HG03159 (cell line): ENCODE data around the gene NCAPG.

Experiments used
- ATAC-seq: cut with Tn5 transposase; IDR thresholded peaks from one replicate; pipeline ENCODE4 v1.9.1; 2021; ENCODE audit warnings: mild to moderate bottlenecking, moderate library complexity; ENCODE audit not compliant: unreplicated experiment

The NCAPG gene

DNA sequence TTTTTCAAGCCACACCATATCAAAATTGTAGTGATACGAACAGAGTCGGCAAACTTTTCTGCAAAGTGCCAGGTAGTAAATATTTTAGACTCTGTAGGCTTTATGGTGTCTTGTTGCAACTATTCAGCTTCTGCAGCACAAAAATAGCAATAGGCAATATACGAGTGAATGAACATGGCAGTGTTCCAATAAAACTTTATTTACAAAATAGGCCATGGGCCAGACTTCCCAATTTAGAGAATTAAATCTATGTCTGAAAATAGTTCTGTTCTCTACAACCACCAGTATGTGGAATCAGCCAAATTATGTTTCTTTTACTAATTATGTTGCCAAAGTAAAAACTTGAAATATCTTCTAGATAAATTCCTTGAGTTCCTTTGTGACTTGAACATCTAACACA lies 56.5 kb downstream of the NCAPG start:
- ATAC-seq: no peak

DNA sequence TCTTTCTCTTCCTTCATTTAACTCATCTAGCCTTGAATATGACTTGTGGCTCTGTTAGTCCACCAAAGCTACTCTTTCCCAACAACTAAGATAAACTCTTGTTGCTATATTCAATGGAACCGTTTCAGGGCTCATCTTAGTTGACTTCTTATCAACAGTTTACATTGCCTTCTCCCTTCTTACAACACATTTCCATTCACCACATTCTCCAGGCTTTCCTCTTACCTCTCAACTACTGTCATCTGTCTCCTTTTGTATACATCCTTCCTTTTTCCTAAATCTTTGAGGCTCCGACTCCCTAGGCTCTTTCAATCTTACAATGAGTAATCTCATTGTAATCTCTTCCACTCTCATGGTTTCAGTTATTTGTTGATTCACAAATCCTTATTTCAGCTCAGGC lies 58.5 kb downstream of the NCAPG start:
- no peak for ATAC-seq

DNA sequence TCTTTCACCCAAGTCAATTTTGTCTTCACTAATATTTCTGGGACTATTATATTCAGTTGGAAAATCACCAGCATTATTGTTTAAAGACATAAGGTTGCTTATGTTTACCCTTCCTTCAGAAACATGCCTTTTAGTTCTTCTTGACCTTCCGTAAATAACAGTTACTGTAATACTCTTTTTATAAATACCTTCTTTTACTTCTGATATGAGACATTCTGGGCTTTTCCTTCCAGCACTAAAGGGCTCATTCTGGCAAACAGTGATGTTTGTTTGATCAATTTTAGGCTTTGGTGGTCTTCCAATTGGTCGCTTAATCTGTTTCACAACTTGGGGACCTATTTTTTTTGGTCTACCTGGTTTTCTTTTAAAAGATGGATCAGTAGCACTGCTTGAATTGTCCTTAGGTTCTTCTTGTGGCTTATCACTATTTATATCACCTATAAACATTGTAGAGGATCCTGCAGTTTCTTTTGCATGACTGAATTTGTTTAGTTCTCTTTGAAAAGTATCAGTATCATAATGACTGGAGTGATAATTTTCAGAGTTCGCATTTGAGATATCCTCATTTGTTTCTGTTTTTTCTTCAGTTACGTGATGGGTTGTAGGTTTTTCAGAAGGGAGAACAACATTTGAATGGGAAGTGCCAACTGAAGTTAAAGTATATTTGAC lies 64.8 kb downstream of the NCAPG start:
- ATAC-seq: peak; percentile 94

DNA sequence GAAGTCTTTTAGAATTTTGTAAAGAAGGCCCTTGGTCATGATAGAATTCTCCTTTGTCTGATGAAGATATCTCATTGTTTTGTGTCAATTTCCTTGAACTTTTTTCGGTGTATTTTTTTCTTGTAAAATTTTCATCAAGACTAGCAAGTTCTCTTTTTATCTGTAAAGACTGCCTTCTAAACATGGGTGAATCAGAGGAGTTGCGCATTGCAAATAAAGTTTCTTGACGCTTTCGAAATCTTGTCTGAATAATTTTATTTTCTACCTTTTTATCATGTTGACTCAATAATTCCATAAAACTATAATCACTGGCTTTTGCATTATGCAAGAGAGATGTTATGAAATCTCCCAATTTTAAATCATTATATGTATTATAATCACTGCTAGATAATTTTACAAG lies 66.2 kb downstream of the NCAPG start:
- no peak for ATAC-seq

DNA sequence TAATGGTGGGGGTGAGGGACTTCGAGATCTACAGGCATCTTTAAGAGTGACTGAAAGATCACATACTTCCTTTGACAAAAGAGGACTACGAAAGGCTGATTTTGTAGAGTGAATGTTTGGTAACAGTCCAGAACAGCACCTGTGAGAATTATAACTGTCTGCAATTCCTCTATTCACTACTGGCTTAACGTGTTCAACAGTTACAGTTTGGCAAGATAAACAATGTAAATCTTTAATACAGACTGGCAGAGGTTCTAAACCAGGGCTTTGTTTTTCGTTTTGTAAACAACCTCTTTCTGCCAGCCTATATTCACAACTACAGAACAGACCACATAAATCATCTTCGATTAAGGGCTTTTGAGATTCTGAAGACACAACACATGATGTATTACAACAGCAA lies 66.9 kb downstream of the NCAPG start:
- no peak for ATAC-seq

DNA sequence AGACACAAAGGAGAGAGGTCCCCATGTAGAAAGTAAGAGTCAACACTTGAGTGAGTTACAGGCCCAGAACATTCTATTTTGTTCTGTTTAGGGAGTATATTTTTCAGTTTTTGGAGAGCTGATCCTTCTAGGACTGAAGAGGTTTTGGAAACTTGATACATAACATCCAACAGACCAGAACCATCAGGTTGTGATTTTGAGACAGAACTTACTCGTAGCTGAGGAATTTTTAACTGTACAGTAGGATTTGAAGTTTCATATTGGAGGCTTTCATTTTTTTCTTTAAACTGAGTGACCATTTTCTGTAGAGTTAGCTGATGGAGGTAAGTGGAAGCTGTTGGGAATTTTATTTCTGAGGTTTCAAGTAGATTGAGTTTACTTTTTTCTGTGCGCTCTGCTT lies 73.3 kb downstream of the NCAPG start:
- no peak for ATAC-seq

DNA sequence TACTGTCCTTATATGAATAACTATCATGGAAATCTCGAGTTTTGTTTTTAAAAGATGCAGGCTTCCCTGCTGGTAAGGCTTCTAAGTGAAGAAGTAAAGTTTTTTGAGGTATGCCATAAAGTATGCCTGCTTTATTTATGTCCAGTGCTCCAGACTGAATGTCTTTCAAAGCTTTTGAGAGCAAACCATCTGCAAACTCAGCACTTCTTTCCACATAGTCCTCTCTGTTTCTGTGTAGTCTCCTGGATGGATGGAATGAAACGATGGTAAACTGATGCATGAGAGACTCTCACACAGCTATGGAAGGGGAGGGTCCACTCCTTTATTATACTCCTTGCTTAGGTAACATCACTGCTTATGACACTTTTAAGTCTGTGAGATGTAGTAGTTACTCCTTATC lies 73.7 kb downstream of the NCAPG start:
- ATAC-seq: no peak

DNA sequence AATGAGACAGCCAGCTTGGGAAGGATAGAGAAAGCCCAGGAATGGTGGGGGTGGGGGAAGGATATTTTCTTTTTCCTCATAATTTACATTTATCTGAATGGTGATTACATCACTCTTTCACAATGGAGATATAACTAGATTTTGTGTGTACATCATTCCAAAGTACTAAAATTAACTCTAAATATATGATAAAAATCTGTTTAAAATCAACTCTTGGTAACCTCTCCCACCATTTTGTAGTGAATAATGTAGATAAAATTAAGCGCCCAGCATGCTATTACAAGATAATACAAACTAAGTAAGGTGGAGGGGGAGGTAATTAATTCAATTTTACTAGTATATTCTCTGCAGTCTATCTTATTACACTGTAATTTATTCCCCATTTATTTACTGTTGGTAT lies 78.9 kb downstream of the NCAPG start:
- ATAC-seq: no peak

DNA sequence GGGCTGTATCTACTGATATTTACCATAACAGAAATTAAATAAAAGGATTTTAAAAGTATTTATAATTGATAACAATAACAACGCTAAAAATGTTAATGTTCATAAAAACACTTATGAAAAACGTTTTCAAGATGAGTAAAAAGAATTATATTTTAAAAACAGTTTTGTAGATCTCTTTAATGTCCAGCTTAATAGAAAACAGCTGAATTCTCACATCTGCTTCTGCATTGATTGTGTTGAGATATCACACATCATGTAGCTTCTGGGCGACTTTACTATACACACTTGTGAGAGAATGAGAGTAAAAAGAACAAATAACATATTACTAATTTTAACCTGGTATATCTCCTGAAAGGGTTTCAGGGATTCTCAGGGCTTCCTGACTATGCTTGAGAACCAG lies 83.6 kb downstream of the NCAPG start:
- no peak for ATAC-seq
